IPS DF 19.7 (cell line): Measurements from ENCODE around the gene HIVEP3.
"Not testable (repeated sequence)": the region's sequence is repeated elsewhere in the genome, so short reads cannot be mapped to it uniquely, and the experiment has no call there.

ENCODE experiments used
- DNase-seq: peaks from one replicate; pipeline ENCODE4 v3.0.0-alpha.2; 2013; ENCODE audit warnings: low read depth, low spot score

HIVEP3 gene

DNA sequence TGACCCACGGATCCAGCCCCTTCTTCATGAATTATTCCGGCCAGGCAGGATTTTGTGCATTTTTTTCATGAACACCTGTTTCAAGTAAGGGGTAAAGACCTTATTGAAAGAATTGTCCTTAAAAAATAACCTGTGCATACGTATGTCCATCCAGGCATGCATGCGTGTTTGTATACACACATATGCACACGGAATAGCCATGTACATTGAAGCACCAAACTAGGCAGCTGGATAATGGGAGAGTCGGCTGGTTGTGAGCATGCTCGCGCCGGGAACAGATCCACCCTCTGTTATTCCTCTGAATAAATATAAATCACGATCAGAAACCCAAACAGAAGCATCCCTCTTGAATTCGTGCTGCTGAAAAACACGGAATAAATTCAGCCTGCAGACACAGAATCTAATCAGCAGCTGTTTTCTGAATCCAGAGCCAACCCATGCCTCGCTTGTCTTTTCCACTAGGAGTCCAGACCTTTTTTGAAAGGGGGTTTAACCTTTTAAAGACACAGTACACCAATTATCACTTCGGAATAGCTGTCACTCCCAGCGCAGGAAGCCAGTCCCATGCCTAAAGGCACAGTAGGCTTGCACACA is at the start of gene HIVEP3:
Gene HIVEP3 (minus strand): TSS at position 473 of the 594 bp plus-strand sequence.
- no peak for DNase-seq

DNA sequence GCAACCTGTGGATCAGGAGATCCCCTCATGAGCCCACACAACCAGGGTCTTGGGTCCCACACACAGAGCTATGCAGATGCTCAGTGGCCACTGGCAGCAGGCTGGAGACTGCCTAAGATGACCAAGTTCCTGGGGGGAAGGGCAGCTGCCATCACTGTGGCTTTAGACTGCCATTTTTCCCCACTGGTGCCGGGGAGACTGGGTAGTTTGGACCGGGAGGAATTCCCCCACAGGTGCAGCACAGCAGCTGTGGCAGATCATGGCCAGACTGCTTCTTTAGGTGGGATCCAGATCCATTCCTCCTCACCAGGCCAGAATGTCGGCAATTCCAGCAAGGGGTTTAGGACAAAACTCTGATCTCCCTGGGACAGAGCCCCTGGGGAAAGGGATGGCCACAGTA is 45.7 kb upstream of the HIVEP3 start:
- DNase-seq, result no peak

DNA sequence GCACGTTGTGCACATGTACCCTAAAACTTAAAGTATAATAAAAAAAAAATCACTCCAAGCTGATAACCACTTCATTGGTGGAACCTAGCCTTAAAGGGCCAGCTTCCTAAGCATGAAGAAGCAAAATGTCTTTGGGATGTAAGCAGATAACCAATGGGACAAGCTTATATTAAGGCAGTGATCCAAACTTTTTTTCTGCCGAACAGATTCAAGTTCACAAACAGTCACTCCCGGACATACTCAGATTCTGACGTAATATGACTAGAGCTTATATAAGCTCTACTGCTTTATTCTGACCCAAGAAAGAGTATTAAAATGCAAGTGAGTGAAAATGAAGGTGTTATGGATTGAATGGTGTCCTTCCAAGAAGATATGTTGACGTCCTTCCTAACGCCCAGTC is 44.9 kb upstream of the HIVEP3 start:
- no peak for DNase-seq

DNA sequence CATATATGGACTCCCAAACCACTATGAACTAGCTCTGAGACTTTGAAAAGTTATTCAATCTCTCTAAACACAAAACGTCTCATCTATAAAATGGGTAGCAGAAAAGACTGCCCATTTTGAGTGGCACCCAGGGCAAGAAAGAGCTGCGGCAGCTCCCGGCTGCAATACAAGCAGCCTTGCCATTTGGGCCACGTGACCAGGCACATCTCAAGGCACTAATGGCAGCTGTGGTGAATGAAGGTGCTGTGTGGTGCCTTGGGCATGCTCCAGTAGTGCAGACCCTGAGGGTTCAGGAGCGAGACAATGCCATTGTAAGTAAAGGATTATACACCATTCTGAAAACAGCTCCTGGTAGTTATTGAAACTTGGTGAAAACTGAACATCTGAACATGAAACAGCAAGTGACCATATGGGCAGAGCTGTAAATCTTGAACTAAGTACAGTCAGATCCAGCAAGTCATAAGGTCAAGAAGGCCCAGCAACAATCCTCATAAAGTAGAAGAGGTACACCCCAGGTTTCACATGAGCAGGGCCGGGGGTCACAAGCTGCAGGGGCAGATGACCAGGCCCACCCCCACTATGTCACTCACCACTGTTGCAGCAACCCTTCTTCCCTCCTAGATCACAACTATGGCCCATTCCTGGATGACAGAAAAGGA is 39.4 kb upstream of the HIVEP3 start:
- no peak for DNase-seq

DNA sequence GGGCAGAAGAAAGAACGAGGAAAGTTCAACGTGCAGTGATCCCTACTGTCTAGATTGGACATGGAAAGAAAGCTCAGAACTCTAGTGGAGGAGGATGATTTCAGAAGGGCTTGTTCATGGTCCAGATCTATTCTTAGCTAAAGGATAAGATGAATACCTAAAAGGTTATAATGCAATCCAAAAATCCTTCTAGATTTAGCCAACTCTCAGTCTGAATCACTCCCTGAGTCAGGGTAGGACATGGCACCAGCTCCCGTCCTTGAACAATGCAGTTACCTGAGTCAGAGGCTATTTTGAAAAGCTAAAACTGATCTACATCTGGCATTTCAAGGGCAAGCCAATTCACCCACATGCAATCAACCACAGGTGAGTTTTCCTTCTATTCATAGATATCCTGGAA is 38.8 kb upstream of the HIVEP3 start:
- no peak for DNase-seq

DNA sequence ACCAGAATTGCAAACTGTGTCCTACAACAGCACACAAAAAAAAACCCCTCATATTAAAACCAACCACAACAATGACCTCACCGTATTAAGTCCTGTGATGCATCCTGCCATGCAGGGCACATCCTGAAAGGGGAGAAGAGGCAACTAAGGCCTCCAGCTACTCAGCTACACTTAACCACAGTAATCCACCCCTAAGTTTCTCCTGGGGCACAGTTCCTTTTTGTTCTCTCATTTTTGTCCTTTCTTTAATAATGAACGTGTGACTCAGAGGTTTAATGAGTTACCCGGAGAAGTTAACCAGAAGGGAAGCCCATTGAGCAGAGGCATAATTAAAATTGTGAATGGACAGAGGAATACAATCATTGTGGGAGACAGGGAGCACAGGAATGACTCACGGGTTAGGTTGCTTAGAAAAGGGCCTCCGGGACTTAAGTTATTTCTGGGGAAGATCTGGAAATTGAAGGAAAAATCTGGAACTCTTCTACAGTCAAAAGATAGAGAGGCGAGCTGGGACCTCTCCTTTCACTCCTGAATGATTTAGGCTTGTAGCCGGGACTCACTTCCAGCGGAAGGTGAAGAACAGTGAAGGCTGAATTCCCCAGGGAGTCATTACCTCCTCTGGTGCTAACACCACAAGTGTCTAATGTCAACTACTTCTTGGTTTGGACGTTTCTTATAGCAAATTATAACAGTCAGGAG is 36.9 kb upstream of the HIVEP3 start:
- DNase-seq, result no peak

DNA sequence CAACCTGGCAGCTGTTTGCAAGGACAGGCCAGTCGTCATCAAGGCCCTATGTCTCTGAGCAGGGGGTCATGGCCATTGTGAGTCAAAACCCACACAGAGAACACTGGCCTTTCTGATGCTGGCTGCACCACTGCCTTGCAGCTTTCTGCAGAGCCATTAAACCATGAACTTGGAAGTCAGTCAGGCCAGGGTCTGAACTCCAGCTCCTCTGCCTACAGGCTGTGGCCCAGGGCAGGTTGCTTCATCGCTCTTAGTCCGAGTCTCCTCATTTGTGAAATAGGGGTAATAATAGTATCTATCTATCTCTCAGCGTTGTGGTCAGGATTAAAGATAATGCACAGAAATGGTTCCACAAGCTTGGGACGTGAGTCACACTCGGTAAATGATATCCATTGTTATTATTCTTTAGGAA is 35.8 kb upstream of the HIVEP3 start:
- no peak for DNase-seq

DNA sequence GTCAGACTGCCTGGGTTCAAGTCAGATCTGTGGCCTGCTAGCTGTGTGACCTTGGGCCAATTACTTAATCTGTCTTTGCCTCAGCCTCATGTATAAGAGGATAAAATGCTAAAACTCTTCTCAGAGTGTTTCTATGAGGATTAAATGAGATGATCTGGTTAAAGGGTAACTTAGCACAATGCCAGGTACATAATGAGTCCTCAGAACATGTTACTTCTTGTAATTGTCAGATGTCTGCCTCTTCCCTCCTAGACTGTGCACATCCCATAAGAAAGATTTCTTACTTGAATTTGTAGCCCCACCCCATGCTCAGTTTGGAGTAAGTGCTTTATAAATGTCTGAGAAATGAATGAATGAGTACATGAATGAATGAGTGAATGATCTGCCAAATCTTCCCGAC is 34.6 kb upstream of the HIVEP3 start:
- DNase-seq, result no peak

DNA sequence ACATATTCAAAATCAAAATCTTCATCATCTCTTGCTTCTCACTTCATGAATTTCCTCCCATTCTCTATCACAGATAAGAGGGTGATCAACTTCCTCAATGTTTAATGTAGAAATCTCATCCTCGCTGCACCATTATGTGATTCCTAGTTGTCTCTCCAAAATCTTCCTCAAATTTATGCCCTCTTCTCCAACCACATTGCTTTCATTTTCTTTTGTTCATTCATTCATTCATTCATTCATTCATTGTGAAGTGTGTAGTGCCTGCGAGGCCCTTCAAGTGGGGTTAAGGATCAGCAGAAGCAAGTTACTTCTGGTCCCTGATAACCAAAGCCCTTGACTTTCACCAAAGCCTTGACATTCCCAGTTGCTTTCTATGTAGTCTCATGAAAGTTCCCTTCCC is 33.5 kb upstream of the HIVEP3 start:
- DNase-seq, result no peak

DNA sequence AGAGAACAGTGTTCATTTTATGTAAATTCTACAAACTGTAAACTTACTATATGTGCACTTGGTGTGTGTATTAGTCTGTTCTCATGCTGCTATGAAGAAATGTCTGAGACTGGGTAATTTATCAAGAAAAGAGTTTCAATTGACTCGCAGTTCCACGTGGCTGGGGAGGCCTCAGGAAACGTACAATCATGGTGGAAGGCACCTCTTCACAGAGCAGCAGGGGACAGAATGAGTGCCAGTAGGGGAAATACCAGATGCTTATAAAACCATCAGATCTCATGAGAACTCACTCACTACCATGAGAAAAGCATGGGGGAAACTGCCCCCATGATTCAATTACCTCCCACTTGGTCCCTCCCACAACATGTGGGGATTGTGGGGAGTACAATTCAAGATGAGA is 32.8 kb upstream of the HIVEP3 start:
- not testable (repeated sequence) for DNase-seq

DNA sequence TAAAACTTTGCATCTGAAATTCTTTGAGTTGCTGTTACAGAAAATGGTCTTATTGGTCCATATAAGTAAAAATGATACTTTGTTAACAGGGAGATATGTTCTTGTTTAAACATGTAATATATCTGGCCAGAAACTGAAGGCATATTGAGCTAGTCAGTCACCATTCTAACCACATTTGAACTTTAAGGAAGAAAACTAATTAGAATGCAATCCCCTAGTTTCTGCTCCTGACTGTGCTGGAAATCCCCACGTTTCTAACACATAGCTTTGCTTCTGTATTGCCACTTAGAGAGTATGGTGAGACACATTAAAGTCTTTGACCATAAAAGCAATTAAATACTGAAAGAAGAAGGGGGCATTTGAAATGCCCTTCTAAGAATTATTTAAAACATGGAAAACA is 32.1 kb upstream of the HIVEP3 start:
- no peak for DNase-seq

DNA sequence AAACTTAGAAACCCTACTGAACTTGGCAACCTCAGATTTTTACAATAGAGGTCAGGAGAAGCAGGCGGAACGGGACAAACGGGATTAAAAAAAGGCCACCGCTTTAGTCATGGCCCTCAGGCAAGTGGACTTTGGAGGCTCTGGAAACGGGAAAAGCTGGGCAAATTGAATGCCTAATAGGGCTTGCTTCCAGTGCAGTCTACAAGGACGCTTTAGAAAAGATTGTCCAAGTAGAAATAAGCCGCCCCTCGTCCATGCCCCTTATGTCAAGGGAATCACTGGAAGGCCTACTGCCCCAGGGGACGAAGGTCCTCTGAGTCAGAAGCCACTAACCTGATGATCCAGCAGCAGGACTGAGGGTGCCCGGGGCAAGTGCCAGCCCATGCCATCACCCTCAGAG is 27.2 kb upstream of the HIVEP3 start:
- not testable (repeated sequence) for DNase-seq

DNA sequence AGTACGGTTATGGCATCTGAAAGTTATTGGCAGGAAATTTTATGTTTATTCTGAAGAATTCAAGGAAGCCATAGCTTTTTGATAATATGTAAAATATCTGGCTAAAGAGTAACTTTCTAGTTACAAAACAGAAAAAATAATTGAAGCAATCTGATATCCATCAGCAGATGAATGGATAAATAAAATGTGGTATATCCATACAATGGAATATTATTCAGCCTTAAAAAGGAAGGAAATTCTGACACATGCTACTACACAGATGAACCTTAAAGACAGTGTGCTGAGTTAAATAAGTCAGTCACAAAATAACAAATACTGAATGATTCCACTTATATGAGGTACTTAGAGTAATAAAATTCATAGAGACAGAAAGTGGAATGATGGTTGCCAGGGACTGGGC is 25.0 kb upstream of the HIVEP3 start:
- no peak for DNase-seq

DNA sequence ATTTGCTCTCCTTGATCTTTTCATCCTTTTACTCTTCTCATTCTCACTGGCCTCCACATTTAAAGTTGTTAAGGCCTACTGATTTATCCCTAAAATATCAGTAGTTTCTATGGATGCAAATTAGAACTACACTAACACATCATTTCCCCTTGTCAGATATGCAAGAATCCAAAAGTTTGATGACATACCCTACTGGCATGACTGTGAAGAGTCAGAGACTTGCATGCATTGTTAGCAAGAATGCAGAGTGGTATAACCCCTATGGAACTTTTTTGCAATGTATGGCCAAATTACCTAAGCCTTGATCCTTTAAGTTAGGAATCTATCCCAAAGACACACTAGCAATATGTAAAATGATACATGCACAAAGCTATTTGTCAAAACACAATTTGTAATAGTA is 23.6 kb upstream of the HIVEP3 start:
- DNase-seq, result no peak

DNA sequence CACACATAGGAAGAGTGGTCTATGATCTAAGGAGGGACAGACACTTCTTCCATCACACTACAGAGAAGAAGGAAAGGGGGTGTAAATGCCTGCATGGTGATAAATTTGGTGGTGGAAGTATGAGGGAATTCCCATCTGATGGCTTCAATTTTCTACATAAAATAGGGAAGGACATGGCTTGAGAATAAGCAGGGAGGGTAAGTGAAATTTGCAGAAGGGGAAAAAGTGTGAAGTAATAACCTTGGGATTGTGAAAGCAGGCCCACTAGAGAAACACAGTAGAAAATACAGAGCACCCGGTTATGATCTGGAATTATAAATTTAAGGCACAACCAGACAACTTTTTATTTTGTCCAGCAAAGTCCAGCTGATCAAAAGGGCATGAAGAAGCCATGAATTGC is 22.7 kb upstream of the HIVEP3 start:
- DNase-seq, result no peak

DNA sequence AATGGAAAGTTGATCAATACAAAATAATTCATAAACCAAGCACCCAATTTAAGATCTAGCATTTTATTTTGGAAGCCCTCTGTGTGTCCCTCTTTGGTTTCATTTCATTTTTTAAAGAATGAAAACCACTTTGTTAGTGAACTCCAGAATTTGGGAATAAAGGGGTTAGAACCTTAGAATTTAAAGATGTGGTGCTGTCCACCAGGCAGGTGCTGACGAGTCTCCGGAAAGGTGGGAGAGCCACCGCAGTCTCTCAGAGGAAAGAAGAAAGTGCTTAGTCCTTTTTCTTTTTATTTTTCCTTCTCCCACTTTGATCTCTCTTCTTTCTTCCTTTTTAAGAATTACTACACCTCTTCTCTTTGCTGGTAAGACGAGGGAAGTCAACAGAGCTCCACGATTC is 20.5 kb upstream of the HIVEP3 start:
- DNase-seq, result no peak

DNA sequence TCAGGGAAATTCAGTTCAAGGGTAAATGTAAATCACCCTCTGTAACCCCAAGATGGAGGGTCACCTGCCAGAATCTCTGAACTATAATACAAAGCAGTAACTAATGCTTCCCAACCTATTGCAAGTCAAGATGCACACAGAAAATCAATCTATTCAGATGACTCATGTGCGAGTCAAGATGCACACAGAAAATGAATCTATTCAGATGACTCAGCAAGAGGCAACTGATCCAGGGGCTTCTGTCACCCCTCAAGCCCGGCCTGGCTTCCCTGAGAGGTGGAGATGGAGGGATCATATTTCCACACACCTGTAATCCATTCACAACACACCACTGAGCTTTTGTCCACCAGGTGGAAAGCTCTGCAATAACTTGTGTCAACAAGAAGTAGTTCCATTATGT is 17.4 kb upstream of the HIVEP3 start:
- DNase-seq, result no peak

DNA sequence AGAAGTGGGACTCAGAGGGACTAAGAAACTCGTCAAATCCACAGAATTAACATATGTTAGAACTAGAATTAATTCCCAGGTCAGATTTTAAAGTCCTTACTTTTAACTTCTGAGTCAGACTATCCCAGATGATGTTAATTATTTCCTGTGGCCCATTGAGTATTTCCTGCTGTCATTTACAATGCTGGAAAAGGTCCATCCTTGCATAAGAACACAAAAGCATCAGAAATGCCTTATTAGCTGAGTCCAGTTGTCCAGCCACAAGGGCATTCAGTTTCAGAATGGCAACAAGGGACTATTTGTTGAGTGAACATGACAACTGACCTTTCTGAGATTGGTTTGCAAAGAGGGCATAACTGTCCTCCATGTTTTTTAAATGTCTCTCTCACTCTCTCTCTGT is 16.5 kb upstream of the HIVEP3 start:
- no peak for DNase-seq

DNA sequence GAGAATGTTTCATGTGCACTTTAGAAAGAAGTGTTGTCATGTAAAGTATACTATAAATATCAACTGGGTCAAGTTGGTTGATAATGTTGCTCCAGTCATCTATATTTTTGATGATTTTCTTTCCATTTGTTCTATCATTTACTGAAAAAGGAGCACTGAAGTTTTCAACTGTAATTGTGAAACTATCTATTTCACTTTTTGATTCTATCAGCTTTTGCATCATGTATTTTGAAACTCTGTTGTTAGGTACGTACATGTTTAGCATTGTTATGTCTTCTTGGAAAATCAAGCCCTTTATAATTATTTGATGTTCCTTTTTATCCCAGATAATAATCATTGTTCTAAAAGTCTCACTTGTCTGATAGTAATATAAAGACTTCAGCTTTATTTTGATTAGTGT is 14.4 kb upstream of the HIVEP3 start:
- DNase-seq, result no peak

DNA sequence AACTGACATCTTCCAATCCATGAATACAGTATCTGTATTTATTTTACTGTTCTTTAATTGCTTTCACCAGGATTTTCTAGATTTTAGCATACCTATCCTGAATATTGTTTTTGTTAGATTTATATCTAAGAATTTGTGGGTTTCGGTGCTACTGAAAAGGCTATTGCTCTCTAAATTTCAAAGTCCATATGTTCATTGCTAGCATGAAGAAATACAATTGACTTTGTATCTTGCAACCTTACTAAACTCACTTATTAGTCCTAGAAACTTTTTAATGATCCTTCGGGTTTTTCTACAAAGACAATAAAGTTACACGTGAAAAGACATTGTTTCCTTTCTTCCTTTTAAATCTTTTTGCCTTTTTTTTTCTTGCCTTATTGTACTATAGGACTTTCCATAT is 12.9 kb upstream of the HIVEP3 start:
- DNase-seq, result no peak

DNA sequence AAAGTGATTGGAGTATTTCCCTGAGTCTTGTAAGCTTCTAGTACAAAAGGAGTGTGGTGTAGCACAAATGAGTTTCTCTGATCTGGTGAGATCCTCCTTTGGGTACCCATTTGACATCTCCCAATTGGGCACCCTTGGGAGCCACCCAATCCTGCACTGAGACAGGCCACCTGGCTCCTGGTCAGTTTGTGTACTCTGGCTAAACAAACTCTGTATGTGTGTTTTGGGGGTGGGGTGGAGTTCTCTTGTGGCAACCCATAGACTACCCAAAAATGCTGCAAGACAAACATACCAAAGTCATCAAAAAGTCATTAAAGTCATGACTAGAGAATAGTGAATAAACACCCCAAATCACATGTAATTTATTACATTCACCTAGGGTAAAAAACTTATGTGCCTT is 8.4 kb upstream of the HIVEP3 start:
- DNase-seq, result no peak

DNA sequence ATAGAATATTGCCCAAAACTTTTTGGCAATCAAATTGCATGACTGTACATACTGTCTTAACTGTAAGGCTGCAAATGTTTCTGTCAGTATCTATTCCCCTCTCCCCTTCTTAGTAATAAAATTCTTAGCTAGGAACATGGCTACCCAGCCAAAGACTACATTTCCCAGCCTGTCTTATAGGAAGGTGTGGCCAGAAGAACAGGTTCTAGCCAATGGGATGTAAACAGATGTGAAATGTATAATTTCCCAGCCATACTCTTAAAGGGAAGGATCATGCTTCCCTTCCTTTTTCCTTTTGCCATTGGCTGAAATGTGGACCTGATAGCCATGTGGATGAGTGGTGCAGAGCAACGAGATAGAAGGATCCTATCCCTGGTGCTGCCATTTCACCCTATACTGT is 7.0 kb upstream of the HIVEP3 start:
- DNase-seq, result no peak

DNA sequence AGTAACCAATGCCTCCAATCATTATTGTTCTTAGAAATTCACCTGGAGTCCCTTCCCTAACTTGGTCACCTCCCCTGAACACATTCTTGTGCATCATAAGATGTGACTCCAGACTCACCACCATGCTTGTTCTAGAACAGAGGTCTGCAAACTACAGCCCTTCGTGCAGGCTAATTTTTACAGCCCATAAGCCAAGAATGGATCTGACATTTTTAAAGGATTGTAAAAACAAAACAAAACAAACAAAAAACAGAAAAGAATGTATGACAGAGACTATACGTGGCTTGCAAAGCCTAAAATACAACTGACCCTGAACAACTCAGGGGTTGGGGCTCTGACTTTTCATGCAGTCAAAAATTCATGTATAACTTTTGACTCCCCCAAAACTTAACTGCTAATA is 6.2 kb upstream of the HIVEP3 start:
- no peak for DNase-seq
